OCI-LY7 (cell line): ENCODE data around the gene ELMO1.

Experiments
- EZH2phosphoT487 ChIP-seq: fragments of 200-600 bp; sonication (generic); IDR thresholded peaks from 2 replicates; pipeline ENCODE4 v1.6.1; 2018; ENCODE audit warnings: low read depth, borderline replicate concordance, mild to moderate bottlenecking, mixed run types, antibody characterized with exemption, low read length, moderate library complexity, mixed read lengths
- TF ChIP-seq, protein P1 (sequence below): fragments of 200-600 bp; sonication (generic); conservative IDR thresholded peaks from 2 replicates; pipeline ENCODE4 v1.5.1; 2014; ENCODE audit warnings: mild to moderate bottlenecking, antibody characterized with exemption, low read length, moderate library complexity, mixed read lengths

DNA sequence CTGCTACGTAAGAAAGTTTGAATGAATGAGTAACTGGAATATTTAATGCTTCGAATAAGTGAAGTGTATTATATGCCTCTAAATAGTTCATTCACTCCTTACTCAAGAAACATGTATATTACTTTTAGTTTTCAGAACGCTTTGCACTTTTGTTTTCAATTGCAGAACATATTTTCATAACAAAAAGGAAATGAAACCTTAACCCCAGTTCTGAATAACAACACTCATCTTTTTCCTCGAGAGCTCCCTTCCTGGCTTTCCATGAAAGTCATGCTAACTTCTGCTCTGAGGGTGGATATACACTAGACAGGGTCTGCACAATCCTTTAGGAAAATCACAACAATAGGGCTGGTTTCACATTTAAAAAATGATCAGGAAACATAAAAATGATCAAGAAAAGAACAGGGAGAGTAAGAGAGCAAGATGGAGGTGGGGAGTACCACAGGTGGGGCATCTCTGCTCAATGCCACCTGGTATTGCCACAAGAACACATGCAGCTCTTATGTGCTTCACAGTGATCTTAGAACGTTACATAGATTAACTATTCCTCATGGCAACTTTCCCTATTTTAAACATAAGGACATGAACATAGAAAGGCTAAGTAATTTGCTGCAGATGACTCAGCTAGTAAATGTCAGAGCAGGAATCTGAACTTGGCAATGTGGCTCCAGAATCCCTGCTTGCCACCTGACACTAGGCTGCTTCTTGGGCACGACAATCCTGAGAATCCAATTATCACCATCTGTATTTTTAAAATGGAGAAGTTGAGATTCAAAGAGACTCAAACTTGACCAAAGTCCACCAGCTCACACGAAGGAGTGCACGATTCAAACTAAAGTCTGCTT lies 504.9 kb downstream of the ELMO1 start:
- TF ChIP-seq, protein P1, sequence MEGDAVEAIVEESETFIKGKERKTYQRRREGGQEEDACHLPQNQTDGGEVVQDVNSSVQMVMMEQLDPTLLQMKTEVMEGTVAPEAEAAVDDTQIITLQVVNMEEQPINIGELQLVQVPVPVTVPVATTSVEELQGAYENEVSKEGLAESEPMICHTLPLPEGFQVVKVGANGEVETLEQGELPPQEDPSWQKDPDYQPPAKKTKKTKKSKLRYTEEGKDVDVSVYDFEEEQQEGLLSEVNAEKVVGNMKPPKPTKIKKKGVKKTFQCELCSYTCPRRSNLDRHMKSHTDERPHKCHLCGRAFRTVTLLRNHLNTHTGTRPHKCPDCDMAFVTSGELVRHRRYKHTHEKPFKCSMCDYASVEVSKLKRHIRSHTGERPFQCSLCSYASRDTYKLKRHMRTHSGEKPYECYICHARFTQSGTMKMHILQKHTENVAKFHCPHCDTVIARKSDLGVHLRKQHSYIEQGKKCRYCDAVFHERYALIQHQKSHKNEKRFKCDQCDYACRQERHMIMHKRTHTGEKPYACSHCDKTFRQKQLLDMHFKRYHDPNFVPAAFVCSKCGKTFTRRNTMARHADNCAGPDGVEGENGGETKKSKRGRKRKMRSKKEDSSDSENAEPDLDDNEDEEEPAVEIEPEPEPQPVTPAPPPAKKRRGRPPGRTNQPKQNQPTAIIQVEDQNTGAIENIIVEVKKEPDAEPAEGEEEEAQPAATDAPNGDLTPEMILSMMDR = no peak
- no peak for TF ChIP-seq EZH2phosphoT487
